T-helper 2 cell treated with Interferon-gamma antibody and Interleukin-4, amounts not matched to agents 100 ng/mL and 5 ng/mL, for 36 hours (primary cell): ENCODE results near the gene EDN3. TPM values are rescaled to one million over a fixed set of nuclear protein-coding genes. Genes with fewer than 3 reads are reported as not detected.

Experiments
- intact Hi-C: fragments of 100-400 bp; cut with micrococcal nuclease; formaldehyde crosslinking; loops from one replicate; pipeline ENCODE4 v1.15.1; 2023
- total RNA-seq: library from RNA; stranded (reverse); gene quantifications from 2 replicates; pipeline ENCODE4 v1.2.3, GENCODE V29; 2022

Gene EDN3
- total RNA-seq, 1 donor from 2014 or later: 0.09 TPM

- intact Hi-C loops: no loop called here
Measured at GRCh38 chr20:59361411-59361810, 61.0 kb downstream of the EDN3 start.

GRCh38 chr20:59363101-59363500 is 62.7 kb downstream of the EDN3 start:
- intact Hi-C loops: no loop called here

- intact Hi-C loops: no loop called here
Measured at GRCh38 chr20:59364611-59365010, 64.2 kb downstream of the EDN3 start.

- intact Hi-C loops: no loop called here
Measured at GRCh38 chr20:59365611-59366285, 65.3 kb downstream of the EDN3 start.

GRCh38 chr20:59371431-59371830 is 71.0 kb downstream of the EDN3 start:
- intact Hi-C loops: no loop called here

- intact Hi-C loops: no loop called here
Measured at GRCh38 chr20:59374261-59374660, 73.8 kb downstream of the EDN3 start.

- intact Hi-C loops: no loop called here
Measured at GRCh38 chr20:59375541-59375940, 75.1 kb downstream of the EDN3 start.

Other genes starting within 250 kb of the EDN3 start
- 6.6 and 6.8 TPM in 2 replicates for gene ZNF831, start 136.8 kb upstream of the EDN3 start, total RNA-seq